HL-60 (cell line): ENCODE data around the gene ZNRF2.

Experiments used
- CTCF ChIP-seq: IDR thresholded peaks from one replicate; pipeline ENCODE4 v1.5.1; 2011; ENCODE audit warnings: low read length, control low read depth, inconsistent platforms; ENCODE audit not compliant: insufficient read depth
- GABPA ChIP-seq: IDR thresholded peaks from 2 replicates; pipeline ENCODE4 v1.6.1; 2012; ENCODE audit warnings: low read depth
- POLR2AphosphoS5 ChIP-seq: IDR thresholded peaks from 2 replicates; pipeline ENCODE4 v1.6.1; 2012; ENCODE audit warnings: low read depth
- SPI1 ChIP-seq: IDR thresholded peaks from 2 replicates; pipeline ENCODE4 v1.6.1; 2012; ENCODE audit warnings: low read depth, mild to moderate bottlenecking, borderline replicate concordance
- TF ChIP-seq, protein P1 (sequence below): IDR thresholded peaks from 2 replicates; pipeline ENCODE4 v1.6.1; 2012; ENCODE audit warnings: low read depth; ENCODE audit not compliant: insufficient replicate concordance

GRCh38 chr7:30389791-30390190, 105.4 kb downstream of the ZNRF2 start:
- TF ChIP-seq CTCF (no peak), POLR2AphosphoS5 (no peak), SPI1 (peak; percentile 62; the same call in 1 of the 2 replicates), GABPA (no peak)
- TF ChIP-seq, protein P1, sequence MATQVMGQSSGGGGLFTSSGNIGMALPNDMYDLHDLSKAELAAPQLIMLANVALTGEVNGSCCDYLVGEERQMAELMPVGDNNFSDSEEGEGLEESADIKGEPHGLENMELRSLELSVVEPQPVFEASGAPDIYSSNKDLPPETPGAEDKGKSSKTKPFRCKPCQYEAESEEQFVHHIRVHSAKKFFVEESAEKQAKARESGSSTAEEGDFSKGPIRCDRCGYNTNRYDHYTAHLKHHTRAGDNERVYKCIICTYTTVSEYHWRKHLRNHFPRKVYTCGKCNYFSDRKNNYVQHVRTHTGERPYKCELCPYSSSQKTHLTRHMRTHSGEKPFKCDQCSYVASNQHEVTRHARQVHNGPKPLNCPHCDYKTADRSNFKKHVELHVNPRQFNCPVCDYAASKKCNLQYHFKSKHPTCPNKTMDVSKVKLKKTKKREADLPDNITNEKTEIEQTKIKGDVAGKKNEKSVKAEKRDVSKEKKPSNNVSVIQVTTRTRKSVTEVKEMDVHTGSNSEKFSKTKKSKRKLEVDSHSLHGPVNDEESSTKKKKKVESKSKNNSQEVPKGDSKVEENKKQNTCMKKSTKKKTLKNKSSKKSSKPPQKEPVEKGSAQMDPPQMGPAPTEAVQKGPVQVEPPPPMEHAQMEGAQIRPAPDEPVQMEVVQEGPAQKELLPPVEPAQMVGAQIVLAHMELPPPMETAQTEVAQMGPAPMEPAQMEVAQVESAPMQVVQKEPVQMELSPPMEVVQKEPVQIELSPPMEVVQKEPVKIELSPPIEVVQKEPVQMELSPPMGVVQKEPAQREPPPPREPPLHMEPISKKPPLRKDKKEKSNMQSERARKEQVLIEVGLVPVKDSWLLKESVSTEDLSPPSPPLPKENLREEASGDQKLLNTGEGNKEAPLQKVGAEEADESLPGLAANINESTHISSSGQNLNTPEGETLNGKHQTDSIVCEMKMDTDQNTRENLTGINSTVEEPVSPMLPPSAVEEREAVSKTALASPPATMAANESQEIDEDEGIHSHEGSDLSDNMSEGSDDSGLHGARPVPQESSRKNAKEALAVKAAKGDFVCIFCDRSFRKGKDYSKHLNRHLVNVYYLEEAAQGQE: no peak
